PC-3 (cell line): ENCODE data around the gene TP53BP1.

Experiments used
- EZH2 ChIP-seq: fragments of 300-600 bp; sonication (generic); IDR thresholded peaks from one replicate; pipeline ENCODE4 v1.6.1; 2017; ENCODE audit warnings: antibody characterized with exemption, mild to moderate bottlenecking, low read length; ENCODE audit not compliant: unreplicated experiment
- EZH2phosphoT487 ChIP-seq: fragments of 300-600 bp; sonication (generic); IDR thresholded peaks from 2 replicates; pipeline ENCODE4 v1.6.1; 2018; ENCODE audit warnings: mild to moderate bottlenecking, antibody characterized with exemption, low read length, borderline replicate concordance
- TF ChIP-seq, protein P1 (sequence below): fragments of 300-600 bp; sonication (generic); conservative IDR thresholded peaks from 2 replicates; pipeline ENCODE4 v1.5.1; 2017; ENCODE audit warnings: antibody characterized with exemption, low read depth, mild to moderate bottlenecking, low read length

DNA sequence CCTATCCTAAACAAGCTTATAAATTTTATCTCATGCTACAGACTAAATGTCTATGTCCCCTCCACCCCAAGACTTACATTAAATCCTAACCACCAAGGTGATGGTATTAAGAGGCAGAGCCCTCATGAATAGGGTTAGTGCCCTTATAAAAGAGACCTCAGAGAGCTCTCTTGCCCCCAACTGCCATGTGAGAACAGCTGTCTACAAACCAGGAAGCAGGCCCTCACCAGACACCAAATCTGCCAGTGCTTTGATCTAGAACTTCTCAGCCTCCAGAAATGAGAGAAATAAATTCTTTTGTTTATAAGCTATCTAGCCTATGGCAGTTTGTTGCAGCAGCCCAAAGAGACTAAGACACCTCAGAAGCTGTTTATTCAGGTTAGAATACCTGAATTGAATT, 58.5 kb downstream of the TP53BP1 start:
- TF ChIP-seq, protein P1, sequence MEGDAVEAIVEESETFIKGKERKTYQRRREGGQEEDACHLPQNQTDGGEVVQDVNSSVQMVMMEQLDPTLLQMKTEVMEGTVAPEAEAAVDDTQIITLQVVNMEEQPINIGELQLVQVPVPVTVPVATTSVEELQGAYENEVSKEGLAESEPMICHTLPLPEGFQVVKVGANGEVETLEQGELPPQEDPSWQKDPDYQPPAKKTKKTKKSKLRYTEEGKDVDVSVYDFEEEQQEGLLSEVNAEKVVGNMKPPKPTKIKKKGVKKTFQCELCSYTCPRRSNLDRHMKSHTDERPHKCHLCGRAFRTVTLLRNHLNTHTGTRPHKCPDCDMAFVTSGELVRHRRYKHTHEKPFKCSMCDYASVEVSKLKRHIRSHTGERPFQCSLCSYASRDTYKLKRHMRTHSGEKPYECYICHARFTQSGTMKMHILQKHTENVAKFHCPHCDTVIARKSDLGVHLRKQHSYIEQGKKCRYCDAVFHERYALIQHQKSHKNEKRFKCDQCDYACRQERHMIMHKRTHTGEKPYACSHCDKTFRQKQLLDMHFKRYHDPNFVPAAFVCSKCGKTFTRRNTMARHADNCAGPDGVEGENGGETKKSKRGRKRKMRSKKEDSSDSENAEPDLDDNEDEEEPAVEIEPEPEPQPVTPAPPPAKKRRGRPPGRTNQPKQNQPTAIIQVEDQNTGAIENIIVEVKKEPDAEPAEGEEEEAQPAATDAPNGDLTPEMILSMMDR = no peak
- TF ChIP-seq EZH2phosphoT487 = no peak
- TF ChIP-seq EZH2 = no peak
